NCI-H1436 treated with DMSO at 0.1 percent for 48 hours (cell line): ENCODE results near the gene CALCOCO1.
"Not testable (repeated sequence)": the region's sequence is repeated elsewhere in the genome, so short reads cannot be mapped to it uniquely, and the experiment has no call there.

ENCODE experiments used
- DNase-seq: peaks from one replicate; lab custom pipeline; 2025; lab: John Stamatoyannopoulos, UW

Gene CALCOCO1

GRCh38 chr12:53727310-53728041 lies at the start of gene CALCOCO1:
CALCOCO1 (minus strand) TSS chr12:53727452; CDS start chr12:53725242, 2,210 bp downstream.
- peak; percentile 96 for DNase-seq

- no peak for DNase-seq
Observed at GRCh38 chr12:53776872-53777271, 49.6 kb upstream of the CALCOCO1 start.

GRCh38 chr12:53775478-53776145 lies 48.4 kb upstream of the CALCOCO1 start:
- no peak for DNase-seq

GRCh38 chr12:53770281-53770680 lies 43.0 kb upstream of the CALCOCO1 start:
- DNase-seq, result no peak

- no peak for DNase-seq
Observed at GRCh38 chr12:53768976-53769375, 41.7 kb upstream of the CALCOCO1 start.

GRCh38 chr12:53766881-53767280 lies 39.6 kb upstream of the CALCOCO1 start:
- no peak for DNase-seq

- DNase-seq, result no peak
Observed at GRCh38 chr12:53765891-53766290, 38.6 kb upstream of the CALCOCO1 start.

- no peak for DNase-seq
Observed at GRCh38 chr12:53764615-53765014, 37.4 kb upstream of the CALCOCO1 start.

GRCh38 chr12:53762793-53763192 lies 35.5 kb upstream of the CALCOCO1 start:
- DNase-seq, result not testable (repeated sequence)

GRCh38 chr12:53761306-53761705 lies 34.1 kb upstream of the CALCOCO1 start:
- DNase-seq, result no peak

- DNase-seq, result no peak
Observed at GRCh38 chr12:53759261-53759660, 32.0 kb upstream of the CALCOCO1 start.

- no peak for DNase-seq
Observed at GRCh38 chr12:53758730-53759103, 31.5 kb upstream of the CALCOCO1 start.

- DNase-seq, result no peak
Observed at GRCh38 chr12:53758081-53758729, 31.0 kb upstream of the CALCOCO1 start.

- no peak for DNase-seq
Observed at GRCh38 chr12:53757101-53757770, 30.0 kb upstream of the CALCOCO1 start.

GRCh38 chr12:53756300-53757100 lies 29.2 kb upstream of the CALCOCO1 start:
- DNase-seq, result no peak

- no peak for DNase-seq
Observed at GRCh38 chr12:53755893-53756292, 28.6 kb upstream of the CALCOCO1 start.

- no peak for DNase-seq
Observed at GRCh38 chr12:53755451-53755891, 28.2 kb upstream of the CALCOCO1 start.

GRCh38 chr12:53754633-53755264 lies 27.5 kb upstream of the CALCOCO1 start:
- no peak for DNase-seq

GRCh38 chr12:53754188-53754585 lies 26.9 kb upstream of the CALCOCO1 start:
- no peak for DNase-seq

- no peak for DNase-seq
Observed at GRCh38 chr12:53752621-53753020, 25.4 kb upstream of the CALCOCO1 start.

GRCh38 chr12:53752192-53752601 lies 24.9 kb upstream of the CALCOCO1 start:
- DNase-seq, result no peak
